ENCODE measurements around the gene CSF3R. TPM values are rescaled to one million over a fixed set of nuclear protein-coding genes. Genes with fewer than 3 reads are reported as not detected.

CSF3R gene
- total RNA-seq, 1 experiment from 2014 or later = 0.26 TPM

GRCh38 chr1:36417931-36418330 is 64.8 kb downstream of the CSF3R start (continued):
- no peak for TF ChIP-seq AR (CRISPR knock-in tag; IDR thresholded peaks at IDR 0.05)
- TF ChIP-seq ZNF263 (CRISPR knock-in tag; IDR thresholded peaks at IDR 0.05; ENCODE audit: low read depth) = no peak
- TF ChIP-seq KAT7 (CRISPR knock-in tag; IDR thresholded peaks at IDR 0.05; ENCODE audit: borderline replicate concordance) = no peak
- no peak for TF ChIP-seq E2F4 (CRISPR knock-in tag; IDR thresholded peaks at IDR 0.05; ENCODE audit: borderline replicate concordance, low read depth)

Other genes starting within 250 kb of the CSF3R start
- gene SH3D21, start 176.5 kb downstream of the CSF3R start, total RNA-seq (2021) = 22.1 to 29.3 TPM (median 26.9 TPM) in 3 replicates
- gene EVA1B, start 159.3 kb downstream of the CSF3R start, total RNA-seq (2021) = 32.0 to 45.2 TPM (median 41.5 TPM) in 3 replicates
- 17.8 to 24.7 TPM (median 20.4 TPM) in 3 replicates for gene STK40, start 97.0 kb downstream of the CSF3R start, total RNA-seq (2021)
- 49.1 to 56.3 TPM (median 49.3 TPM) in 3 replicates for gene LSM10, start 85.0 kb downstream of the CSF3R start, total RNA-seq (2021)
- 1.7 to 2.3 TPM (median 2.0 TPM) in 3 replicates for gene OSCP1, start 32.5 kb downstream of the CSF3R start, total RNA-seq (2021)
- gene MRPS15, start 18.5 kb downstream of the CSF3R start, total RNA-seq (2021) = 100.0 to 113 TPM (median 104 TPM) in 3 replicates